GM19238 (cell line): ENCODE results near the gene AKAP6.
"Not testable (repeated sequence)": the region's sequence is repeated elsewhere in the genome, so short reads cannot be mapped to it uniquely, and the experiment has no call there.

ENCODE experiments used
- DNase-seq: peaks from one replicate; pipeline ENCODE4 v3.0.0; 2011; ENCODE audit warnings: low spot score; ENCODE audit not compliant: insufficient read length

AKAP6 gene

DNA sequence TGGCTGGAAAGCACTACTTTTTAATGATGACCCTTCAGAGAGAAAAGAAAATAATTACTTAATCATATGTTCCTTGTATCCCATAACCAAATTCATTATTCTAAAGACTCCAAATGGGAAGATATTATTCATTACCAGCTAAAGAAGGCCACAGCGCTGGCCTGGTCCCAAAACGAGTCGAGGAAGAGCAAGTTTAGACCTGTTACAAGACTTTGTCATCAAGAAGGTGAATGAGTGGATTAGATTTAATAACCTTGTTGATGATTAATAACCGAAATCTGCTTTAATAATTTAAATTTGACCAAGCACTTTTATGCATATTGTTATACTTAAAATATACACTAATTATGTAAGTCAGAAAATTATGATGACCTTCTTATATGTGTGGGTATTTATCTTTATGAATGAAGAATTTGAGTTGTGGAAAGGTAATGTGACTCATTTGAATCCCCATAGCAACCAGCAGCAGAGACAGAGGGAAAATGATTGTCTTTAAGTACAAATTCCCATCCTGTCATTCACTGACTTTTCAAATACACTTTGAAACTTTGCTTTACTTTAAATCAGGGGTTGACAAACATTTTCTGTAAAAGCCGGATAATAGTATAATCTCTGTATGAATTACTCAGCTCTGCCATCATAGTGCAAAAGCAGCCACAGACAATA lies 409.2 kb downstream of the AKAP6 start:
- DNase-seq, result no peak

DNA sequence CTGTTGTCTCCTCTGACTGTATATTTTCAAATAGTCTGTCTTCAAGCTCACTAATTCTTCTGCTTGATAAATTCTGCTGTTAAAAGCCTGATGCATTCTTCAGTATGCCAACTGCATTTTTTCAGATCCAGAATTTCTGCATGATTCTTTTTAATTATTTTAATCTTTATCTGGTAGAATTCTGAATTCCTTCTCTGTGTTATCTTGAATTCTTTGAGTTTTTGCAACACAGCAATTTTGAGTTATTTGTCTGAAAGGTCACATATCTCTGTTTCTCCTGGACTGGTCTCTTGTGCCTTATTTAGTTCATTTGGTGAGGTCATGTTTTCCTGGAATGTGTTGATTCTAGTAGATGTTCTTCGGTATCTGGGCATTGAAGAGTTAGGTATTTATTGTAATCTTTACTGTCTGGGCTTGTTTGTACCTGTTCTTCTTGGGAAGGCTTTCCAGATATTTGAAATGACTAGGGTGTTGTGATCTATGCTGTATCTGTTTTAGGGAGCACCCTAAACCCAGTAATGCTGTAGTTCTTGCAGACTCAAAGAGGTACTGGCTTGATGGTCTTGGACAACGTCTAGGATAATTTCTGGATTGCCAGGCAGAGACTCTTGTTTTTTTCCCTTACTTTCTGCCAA lies 415.8 kb downstream of the AKAP6 start:
- DNase-seq, result no peak

DNA sequence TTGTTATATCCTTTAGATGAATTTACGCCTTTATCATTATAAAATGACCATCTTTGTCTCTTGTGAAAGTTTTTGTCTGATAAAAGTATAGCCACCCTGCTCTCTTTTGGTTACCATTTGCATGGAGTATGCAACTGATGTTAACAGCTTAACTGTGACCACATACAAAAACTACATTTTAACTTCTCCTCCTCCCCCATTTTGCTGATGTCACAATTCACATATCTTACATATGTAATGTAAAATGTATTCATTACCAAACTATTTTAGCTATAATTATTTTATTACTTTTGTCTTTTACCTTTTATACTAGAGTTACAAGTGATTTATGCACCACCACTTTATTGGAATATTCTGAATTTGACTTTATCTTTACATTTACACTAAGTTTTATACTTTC lies 425.1 kb downstream of the AKAP6 start:
- DNase-seq, result no peak

DNA sequence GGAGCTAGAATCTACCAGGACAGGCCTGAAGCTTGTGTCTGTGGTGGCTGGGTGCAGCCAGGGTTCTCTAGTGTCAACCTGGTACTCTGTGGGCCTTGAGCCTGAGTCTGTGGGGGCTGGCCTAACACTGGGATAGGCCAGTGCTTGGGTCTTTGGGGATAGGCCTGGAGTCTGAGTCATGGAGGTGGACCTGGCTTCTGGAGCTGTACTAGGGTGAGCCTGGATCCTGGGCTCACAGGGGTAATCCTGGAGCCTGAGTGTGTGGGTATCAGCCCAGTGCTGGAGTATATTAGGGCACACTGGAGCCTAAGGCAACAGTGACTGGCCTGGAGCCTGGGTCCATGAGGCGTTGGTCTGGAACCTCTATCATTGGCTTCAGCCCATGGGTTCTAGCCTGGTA lies 427.1 kb downstream of the AKAP6 start:
- no peak for DNase-seq

DNA sequence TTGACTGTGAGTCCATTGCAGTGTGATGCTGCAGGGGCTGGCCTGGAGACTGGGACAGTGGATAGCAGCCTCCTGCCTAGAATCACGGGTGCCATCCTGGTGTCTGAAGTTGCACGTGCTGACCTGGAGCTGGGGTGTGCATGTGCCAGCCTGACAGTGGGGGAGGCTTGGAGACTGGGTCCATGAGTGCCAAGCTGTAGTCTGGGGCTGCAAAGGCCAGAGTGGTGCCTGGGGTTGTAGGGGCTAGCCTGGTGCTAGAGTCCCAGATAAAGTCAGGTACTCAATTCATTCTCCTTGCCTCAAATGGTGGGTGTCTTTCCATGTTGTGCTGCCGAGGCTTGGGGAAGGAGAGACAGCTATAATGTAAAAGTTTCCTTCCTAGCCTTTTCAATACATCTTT lies 427.7 kb downstream of the AKAP6 start:
- DNase-seq, result no peak

DNA sequence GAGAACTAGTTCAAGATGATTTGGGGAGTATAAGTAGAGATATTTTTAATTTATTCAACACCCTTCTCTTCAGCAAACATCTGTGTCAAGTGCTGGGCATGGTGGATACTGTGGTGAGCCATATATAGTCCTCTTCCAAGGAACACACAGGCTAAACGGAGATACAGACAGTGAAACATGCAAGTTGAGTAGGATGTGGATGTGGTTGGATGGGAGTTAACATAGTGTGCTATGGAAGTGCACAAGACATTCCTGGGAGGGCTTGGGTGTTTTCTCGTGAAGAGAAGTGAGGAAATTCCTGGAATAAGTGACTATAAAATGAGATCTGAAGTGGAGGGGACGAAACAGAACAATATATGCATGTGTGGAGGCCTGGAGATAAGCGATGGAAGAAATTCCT lies 428.5 kb downstream of the AKAP6 start:
- DNase-seq, result no peak

DNA sequence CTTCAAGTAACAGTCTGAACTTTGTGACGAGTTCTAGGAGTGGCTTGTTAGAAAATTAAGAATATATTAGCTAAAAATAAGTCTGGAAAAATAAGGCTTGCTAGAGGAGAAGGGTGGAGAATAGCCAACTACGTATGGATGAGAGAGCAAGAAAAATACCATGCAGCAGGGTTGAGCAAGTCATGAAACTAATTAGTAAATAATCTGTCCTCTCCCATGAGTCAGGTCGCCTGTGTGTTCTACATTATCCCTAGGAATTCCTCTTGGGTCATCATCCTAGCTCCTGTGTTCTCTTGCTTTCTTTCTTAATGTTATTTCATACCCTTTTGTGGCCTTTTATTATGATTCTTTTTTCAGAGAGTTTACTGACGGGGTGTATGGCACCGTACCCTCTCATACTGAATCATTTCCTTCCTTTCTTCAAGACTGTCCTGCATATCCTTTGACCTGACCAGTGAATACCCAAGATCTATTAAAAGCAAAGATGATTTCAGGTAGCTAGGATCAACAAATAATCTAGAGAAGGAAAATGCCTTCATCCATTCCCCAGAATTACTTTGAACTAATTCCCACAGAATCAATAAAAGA lies 432.4 kb downstream of the AKAP6 start:
- DNase-seq, result no peak

DNA sequence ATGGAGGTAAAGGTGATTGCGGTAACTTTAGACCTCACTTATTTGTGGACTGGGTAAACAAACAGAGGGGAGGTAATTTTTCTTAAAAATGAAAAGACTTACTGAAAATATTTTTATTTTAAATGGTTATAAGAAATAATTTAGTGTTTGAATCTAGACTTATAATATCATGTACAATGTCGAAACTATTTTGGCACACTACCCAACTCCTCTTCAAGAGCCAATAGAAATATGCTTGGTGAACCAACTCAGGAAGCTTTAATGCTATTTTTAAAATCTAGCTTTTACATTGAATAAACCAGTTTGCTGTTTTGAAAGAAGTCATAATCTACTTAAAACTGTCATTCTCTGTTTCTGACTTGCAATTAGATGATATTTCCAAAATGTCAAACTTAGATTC lies 433.8 kb downstream of the AKAP6 start:
- no peak for DNase-seq

DNA sequence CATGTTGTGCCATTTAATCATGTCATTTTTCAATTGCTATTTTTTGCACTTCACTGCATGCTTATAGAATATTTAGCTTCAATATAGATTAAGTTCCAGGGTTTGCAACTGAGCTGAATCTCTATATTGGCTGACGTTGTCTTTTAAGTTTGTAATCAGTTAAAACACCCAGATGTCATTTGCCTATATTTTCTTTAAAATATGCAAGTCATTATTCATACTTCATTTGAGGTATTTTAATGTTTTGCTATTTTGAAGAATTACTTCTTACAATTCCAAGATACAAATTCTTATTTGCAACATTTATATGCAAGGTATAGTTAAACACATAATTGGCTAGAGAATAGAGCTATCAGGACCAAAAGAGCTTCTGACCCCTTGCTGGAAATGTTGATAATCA lies 434.6 kb downstream of the AKAP6 start:
- DNase-seq, result no peak

DNA sequence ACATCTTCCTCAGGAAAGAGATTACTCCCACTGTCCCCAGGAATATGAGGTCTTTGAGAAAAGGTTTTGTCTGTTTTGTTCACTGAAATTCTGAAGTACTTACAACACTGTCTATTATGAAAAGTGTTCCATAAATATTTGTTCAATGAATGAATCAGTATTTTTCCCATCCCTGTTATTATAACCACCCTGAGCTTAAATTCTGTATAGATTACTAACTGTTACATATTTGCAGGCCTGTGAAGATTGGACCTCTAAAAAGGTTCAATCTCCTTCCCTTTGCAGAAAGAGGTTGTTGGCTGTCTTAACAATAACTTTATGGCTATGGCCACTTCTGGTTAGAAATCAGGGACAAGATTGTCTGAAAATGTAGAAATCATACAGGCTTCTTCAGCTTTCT lies 435.0 kb downstream of the AKAP6 start:
- DNase-seq, result no peak

DNA sequence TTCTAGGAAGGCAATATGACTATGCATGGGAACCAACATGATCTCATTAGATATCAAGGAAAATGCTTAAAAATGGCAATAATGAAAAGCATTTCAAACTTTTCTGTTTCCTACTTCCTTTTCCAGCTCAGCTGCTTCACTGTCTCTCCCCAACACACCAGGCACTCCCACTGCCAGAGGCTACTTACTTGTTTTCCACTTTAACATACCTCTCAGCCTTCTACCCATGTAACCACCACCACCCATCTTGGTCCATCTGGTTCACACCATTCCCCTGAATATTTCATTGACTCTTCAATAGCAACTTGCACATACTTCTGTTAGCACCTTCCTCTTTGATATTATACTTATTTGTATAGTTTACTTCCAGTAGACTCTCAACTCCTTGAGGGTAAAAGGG lies 441.3 kb downstream of the AKAP6 start:
- no peak for DNase-seq

DNA sequence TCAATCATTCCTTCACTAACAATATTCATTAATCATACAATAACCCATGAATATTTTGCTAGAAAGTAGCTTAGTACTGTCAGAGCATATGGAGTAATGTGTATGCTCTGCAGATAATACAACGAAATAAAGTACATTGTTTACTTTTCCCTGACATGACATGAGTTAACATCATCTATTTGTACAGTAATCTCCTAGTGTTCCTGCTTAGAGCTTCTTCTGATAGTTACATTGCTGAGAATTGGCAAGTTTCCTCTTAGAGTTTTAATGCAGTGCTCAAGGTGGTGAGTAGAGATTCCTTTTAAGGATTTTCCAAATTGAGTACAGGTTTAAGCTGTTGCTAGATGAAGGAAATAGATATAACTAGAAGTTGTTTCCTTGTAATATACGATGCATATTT lies 445.1 kb downstream of the AKAP6 start:
- DNase-seq, result no peak

DNA sequence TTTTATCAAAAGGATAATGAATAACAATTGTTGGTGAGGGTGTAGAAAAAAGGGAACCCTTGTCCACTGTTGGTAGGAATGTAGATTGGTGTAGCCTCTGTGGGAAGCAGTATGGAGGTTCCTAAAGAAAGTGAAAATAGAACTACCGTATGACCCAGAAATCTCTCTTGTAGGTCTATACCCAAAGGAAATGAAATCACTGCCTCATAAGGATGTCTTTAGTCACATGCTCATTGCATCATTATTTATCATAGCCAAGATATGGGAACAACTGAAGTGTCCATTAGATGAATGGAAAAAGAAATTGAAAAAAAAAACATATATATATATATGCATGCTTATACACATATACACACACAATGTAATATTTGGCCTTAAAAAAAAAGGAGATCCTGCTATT lies 450.7 kb downstream of the AKAP6 start:
- DNase-seq, result no peak

DNA sequence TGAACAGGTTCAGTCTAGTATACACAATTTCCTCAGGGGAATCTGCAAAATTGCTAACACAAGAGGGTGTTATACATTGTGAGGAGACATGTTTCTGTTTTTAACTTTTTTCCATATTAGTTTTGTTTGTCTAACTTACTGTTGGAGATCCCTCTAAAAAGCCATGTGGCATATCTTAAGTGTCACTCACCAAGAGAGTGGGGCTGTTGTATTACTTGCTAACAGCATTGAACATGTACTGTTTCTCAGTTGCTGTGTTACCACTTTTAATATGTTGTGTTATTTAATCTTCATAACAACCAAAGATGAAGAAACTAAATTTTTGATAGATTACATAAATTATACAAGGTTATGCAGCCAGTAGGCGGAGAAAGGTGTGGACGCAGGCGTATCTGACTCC lies 455.3 kb downstream of the AKAP6 start:
- no peak for DNase-seq

DNA sequence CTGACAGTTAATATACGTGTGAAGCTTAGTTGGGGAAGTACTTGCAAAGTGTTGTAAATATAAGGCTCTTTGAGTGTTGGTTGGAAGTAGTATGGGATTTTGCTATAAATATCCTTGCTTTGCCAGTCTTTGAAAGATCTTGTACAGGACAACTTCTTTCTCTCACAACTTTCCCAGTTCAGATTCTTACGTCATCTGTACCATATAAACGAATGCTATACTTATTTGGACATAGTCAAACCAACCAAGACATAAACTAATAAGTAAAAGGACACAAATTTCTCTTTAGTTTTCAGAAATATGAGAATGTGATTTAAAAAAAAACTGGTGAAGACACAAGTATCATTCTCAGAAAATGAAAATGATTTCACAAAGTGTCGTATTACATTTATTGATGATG lies 456.5 kb downstream of the AKAP6 start:
- no peak for DNase-seq

DNA sequence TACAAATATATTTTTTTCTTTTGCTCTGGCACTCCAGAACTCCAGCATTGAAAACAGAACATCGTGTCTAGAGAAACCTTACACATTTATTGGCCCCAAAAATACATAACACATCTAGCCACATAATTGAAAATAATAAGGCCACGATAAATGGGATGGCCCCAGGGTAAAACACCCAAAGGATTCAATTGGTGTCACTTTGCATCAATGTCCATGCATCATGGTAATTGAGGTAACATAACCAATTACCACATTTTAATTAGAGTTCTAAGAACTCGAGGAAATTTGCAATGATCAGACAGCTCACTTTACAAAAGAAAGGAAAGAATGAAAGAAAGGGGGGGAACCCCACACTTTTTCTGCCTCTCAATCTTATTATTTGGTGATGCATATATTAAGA lies 457.8 kb downstream of the AKAP6 start:
- DNase-seq, result no peak

DNA sequence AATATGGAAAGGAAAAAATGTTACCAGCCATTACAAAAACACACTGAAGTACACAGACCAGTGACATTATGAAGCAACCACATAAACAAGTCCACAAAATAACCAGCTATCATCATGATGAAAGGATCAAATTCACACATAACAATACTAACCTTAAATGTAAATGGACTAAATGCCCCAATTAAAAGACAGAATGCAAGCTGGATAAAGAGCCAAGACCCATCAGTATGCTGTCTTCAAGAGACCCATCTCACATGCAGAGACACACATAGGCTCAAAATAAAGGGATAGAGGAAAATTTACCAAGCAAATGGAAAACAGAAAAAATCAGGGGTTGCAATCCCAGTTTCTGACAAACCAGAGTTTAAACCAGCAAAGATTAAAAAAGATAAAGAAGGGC lies 463.9 kb downstream of the AKAP6 start:
- DNase-seq, result not testable (repeated sequence)

DNA sequence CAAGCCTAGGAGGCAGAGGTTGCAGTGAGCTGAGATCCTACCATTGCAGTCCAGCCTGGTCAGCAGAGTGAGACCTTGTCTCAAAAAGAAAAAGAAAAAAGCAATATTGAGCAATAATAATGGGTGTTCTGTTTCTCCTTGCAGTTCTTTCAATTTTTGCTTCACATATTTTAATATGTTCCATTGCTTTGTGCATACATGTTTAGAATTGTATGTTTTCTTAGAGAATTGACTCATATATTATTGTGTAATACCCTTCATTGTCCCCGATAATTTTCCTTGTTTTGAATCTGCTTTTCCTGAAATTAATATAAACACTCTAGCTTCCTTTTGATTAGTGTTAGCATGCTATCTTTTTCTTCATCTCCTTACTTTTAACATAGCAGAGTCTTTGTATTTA lies 471.2 kb downstream of the AKAP6 start:
- DNase-seq, result no peak

DNA sequence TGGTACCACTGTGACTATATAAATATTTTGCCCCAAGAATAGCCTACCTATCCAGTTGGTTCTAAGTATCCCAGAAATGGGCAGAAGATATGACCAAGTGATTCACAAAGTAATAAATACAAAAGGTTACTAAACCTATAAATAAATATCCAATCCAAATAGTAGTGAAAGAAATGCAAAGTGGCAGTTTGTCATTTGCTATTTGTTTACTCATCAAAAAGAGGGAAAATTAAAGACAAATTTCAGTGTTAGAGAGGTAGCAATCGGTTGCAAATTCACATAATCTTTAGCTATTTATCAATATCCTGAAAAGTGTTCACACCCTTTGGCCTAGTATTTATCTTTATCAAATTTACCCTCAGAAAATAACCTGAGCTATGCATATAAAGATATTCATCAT lies 473.2 kb downstream of the AKAP6 start:
- no peak for DNase-seq

DNA sequence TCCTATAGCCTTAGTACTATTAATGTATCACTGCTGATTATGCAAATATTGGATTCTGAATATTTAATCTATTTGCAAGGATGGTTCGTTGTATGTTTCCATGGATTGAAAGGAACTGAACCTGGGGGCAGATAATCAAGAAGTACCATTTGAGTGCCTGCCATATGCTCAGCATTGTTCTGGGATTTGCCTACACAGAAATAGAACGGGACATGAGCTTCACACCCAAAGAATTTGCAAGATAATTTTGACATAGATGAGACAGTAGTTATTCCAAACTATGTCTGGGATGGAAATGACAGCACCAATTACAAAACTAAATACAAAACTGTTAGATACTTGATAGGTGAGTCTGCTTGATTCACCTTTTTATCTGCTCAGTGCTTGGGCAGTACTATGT lies 476.9 kb downstream of the AKAP6 start:
- no peak for DNase-seq

DNA sequence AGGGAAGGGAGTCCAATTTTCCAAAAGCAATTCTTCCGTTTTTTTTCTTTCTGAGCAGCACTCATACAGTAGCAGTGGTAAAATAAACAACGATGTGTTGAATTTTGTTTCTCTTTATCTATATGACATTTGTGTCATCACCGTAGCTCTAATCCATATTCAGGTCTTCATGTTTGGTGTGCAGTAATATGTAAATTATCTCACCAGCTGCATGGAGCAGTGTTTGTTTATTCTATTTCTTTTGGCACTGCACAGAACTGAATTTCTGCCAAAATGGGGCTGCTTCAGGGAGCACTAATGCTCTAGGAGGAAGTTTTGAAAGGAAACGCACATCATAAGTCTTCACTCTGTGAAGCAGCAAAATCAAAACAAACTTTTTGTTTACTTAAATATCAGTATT lies 479.5 kb downstream of the AKAP6 start:
- DNase-seq, result no peak

DNA sequence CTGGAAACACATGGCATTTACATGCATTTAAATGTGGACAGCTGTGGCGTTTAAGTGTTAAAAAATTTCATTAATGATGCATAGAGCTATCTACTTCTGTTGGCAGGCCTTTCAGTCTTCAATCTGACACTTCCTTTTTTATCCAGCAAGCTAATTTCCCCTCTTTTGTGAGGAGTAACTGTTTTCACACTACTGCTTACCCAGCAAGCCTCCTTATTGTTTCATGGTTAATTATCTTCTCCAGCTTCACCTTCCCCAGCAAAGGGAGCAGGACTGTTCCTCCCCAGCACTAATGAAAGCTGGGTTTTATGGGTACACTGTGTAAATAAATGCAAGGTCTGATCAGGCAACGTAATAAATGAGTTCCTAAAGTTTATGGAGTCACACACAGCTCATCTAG lies 480.2 kb downstream of the AKAP6 start:
- DNase-seq, result no peak

DNA sequence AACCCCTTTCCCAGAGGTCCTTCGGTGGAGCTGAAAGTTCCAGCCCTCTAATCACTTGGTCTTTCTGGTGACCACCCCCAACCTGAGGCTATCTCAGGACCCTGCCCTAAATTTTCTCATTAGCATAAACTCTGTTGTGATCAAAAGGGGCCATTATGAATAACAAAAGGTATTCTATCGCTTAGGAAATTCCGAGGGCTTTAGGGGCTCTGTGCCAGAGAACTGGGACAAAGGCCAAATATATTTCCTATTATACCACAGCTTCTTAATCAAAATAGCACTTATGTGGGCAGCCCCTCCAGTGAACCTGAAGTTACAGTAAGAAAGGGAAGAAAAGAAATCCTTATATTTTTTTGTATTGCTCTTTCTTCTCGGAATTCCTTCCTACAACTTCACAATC lies 484.3 kb downstream of the AKAP6 start:
- no peak for DNase-seq
